ENCODE data around the gene SRRM3.
"Not testable (repeated sequence)": the region's sequence is repeated elsewhere in the genome, so short reads cannot be mapped to it uniquely, and the experiment has no call there.

SRRM3 gene

GRCh38 chr7:76310102-76310957 lies 108.6 kb downstream of the SRRM3 start:
- FAIRE-seq (no peak), DNase-seq (ENCODE audit: insufficient read length, low spot score) (no peak)
- no peak for TF ChIP-seq POLR2A (IDR thresholded peaks at IDR 0.05; ENCODE audit: low read depth, low read length)

- DNase-seq (ENCODE audit: insufficient read length, low spot score); FAIRE-seq: not testable (repeated sequence)
Observed at GRCh38 chr7:76311838-76312237, 110.1 kb downstream of the SRRM3 start.

GRCh38 chr7:76314042-76314721 lies 112.5 kb downstream of the SRRM3 start:
- TF ChIP-seq POLR2A (IDR thresholded peaks at IDR 0.05; ENCODE audit: low read depth, low read length), result no peak
- FAIRE-seq (no peak), DNase-seq (ENCODE audit: insufficient read length, low spot score) (peak; percentile 93)

GRCh38 chr7:76314740-76315139 lies 113.0 kb downstream of the SRRM3 start:
- not testable (repeated sequence) for FAIRE-seq; DNase-seq (ENCODE audit: insufficient read length, low spot score)

- FAIRE-seq, result no peak
- no peak for DNase-seq (ENCODE audit: insufficient read length, low spot score)
- no peak for TF ChIP-seq POLR2A (IDR thresholded peaks at IDR 0.05; ENCODE audit: low read depth, low read length)
Observed at GRCh38 chr7:76315364-76315763, 113.7 kb downstream of the SRRM3 start.

- no peak for TF ChIP-seq POLR2A (IDR thresholded peaks at IDR 0.05; ENCODE audit: low read depth, low read length)
- no peak for DNase-seq (ENCODE audit: insufficient read length, low spot score)
Observed at GRCh38 chr7:76316984-76317781, 115.5 kb downstream of the SRRM3 start.

GRCh38 chr7:76317782-76318487 lies 116.2 kb downstream of the SRRM3 start:
- FAIRE-seq, result no peak
- TF ChIP-seq POLR2A (IDR thresholded peaks at IDR 0.05; ENCODE audit: low read depth, low read length), result peak; percentile 70
- peak; percentile 92 for DNase-seq (ENCODE audit: insufficient read length, low spot score)

More at GRCh38 chr7:76316984-76317781, 115.5 kb downstream of the SRRM3 start:
- FAIRE-seq, result no peak

GRCh38 chr7:76318488-76319353 lies 117.0 kb downstream of the SRRM3 start:
- peak; percentile 79 for DNase-seq (ENCODE audit: insufficient read length, low spot score)
- TF ChIP-seq POLR2A (IDR thresholded peaks at IDR 0.05; ENCODE audit: low read depth, low read length), result peak; percentile 20; the same call in 1 of the 2 replicates
- FAIRE-seq, result no peak

- no peak for DNase-seq (ENCODE audit: insufficient read length, low spot score)
- FAIRE-seq, result no peak
- no peak for TF ChIP-seq POLR2A (IDR thresholded peaks at IDR 0.05; ENCODE audit: low read depth, low read length)
Observed at GRCh38 chr7:76325092-76325491, 123.4 kb downstream of the SRRM3 start.

GRCh38 chr7:76325811-76326210 lies 124.1 kb downstream of the SRRM3 start:
- FAIRE-seq (no peak), DNase-seq (ENCODE audit: insufficient read length, low spot score) (no peak)
- no peak for TF ChIP-seq POLR2A (IDR thresholded peaks at IDR 0.05; ENCODE audit: low read depth, low read length)

GRCh38 chr7:76326646-76327233 lies 125.0 kb downstream of the SRRM3 start:
- no peak for TF ChIP-seq POLR2A (IDR thresholded peaks at IDR 0.05; ENCODE audit: low read depth, low read length)
- FAIRE-seq (no peak), DNase-seq (ENCODE audit: insufficient read length, low spot score) (no peak)

GRCh38 chr7:76327610-76328009 lies 125.9 kb downstream of the SRRM3 start:
- no peak for DNase-seq (ENCODE audit: insufficient read length, low spot score)
- FAIRE-seq, result no peak
- no peak for TF ChIP-seq POLR2A (IDR thresholded peaks at IDR 0.05; ENCODE audit: low read depth, low read length)

Measured in H54 (cell line).